GM12878 (cell line): ENCODE data around the gene IQGAP3. TPM values are rescaled to one million over a fixed set of nuclear protein-coding genes. Genes with fewer than 3 reads are reported as not detected.
"Not testable (repeated sequence)": the region's sequence is repeated elsewhere in the genome, so short reads cannot be mapped to it uniquely, and the experiment has no call there.

Experiments used
- ATAC-seq: fragments of 200-7000 bp; cut with Tn5 transposase; 3 replicates; pipeline ENCODE4 v1.9.1; 2020; ENCODE audit warnings: mild to moderate bottlenecking, moderate library complexity
- BruUV-seq: library from RNA; stranded (reverse); fragments of 400-500 nt; replicated peaks from 2 replicates; lab custom pipeline; 2021; lab: Mats Ljungman, UMichigan
- CTCF ChIA-PET: fragments of 300-600 bp; sonication (Branson Sonifier 250); formaldehyde crosslinking; extraction: SDS; loops from one replicate; lab custom pipeline; 2021; ENCODE audit warnings: inconsistent platforms; lab: Yijun Ruan, JAX
- POLR2A ChIA-PET: fragments of 350-600 bp; formaldehyde crosslinking; extraction: SDS; loops from one replicate; lab custom pipeline; 2021; ENCODE audit warnings: inconsistent platforms; lab: Charles Lee
- RAD21 ChIA-PET: fragments of 300-600 bp; sonication (Branson Sonifier 250); formaldehyde crosslinking; loops from one replicate; lab custom pipeline; 2023; ENCODE audit warnings: antibody characterized with exemption; ENCODE audit not compliant: unreplicated experiment; lab: Charles Lee
- SMC1A ChIA-PET: fragments of 300-600 bp; sonication (Branson Sonifier 250); formaldehyde crosslinking; loops from one replicate; lab custom pipeline; 2023; ENCODE audit not compliant: unreplicated experiment, uncharacterized antibody; lab: Charles Lee
- DNase-seq: peaks from one replicate; pipeline ENCODE4 v3.0.0-alpha.2; 2011; ENCODE audit warnings: low read depth, low spot score
- FAIRE-seq: peaks from 3 replicates; lab custom pipeline; 2011; peaks lifted over from hg19 to GRCh38; lab: Jason Lieb, UNC
- H2AFZ ChIP-seq: 2 replicates; pipeline ENCODE4 v1.6.0; 2011; ENCODE audit warnings: low read depth, low read length, control low read depth; ENCODE audit not compliant: control insufficient read depth
- H3K27ac ChIP-seq: 2 replicates; pipeline ENCODE4 v1.5.1; 2011; ENCODE audit warnings: control low read depth; ENCODE audit not compliant: control insufficient read depth, insufficient read depth
- H3K27me3 ChIP-seq, 2 experiments: replicated peaks in 1 of 2; 2 replicates each; pipeline versions ENCODE4 v1.6.0 to v1.6.1; 2011; ENCODE audit warnings: low read length in 1 of 2; ENCODE audit not compliant: control insufficient read depth in 2 of 2, insufficient read depth in 2 of 2
- H3K36me3 ChIP-seq, 2 experiments: 2 replicates each; pipeline ENCODE4 v1.5.1; 2011; ENCODE audit warnings: low read length in 1 of 2; ENCODE audit not compliant: control insufficient read depth in 2 of 2, insufficient read depth in 2 of 2
- H3K4me1 ChIP-seq: 2 replicates; pipeline ENCODE4 v1.6.1; 2011; ENCODE audit warnings: mild to moderate bottlenecking, low read length, moderate library complexity, mixed read lengths; ENCODE audit not compliant: control insufficient read depth, insufficient read depth
- H3K4me2 ChIP-seq: 2 replicates; pipeline ENCODE4 v1.6.0; 2011; ENCODE audit warnings: control low read depth; ENCODE audit not compliant: control insufficient read depth, insufficient read depth
- H3K4me3 ChIP-seq: fragments of 200-600 bp; sonication (generic); 2 replicates; pipeline ENCODE4 v1.5.1; 2016
- H3K79me2 ChIP-seq: 2 replicates; pipeline ENCODE4 v1.6.0; 2011; ENCODE audit warnings: low read length; ENCODE audit not compliant: control insufficient read depth, insufficient read depth
- H3K9ac ChIP-seq: 2 replicates; pipeline ENCODE4 v1.8.0; 2011; ENCODE audit warnings: low read length, control low read depth, mixed read lengths; ENCODE audit not compliant: control insufficient read depth, insufficient read depth
- H3K9me3 ChIP-seq: replicated peaks from 3 replicates; pipeline ENCODE4 v1.5.1; 2011; ENCODE audit warnings: mild to moderate bottlenecking, low read length; ENCODE audit not compliant: control insufficient read depth, insufficient read depth
- H4K20me1 ChIP-seq: 2 replicates; pipeline ENCODE4 v1.6.0; 2011; ENCODE audit not compliant: control insufficient read depth, insufficient read depth
- BCL11A ChIP-seq: IDR thresholded peaks from 2 replicates; pipeline ENCODE4 v1.6.1; 2011; ENCODE audit warnings: low read depth, low read length
- EP300 ChIP-seq, 2 experiments: fragments of 150-350 bp in 1 of 2; IDR thresholded peaks; 2 replicates each; pipeline ENCODE4 v1.6.1; 2011 to 2012; ENCODE audit warnings: low read depth in 2 of 2, low read length in 2 of 2, borderline replicate concordance in 1 of 2, improper control_type of control experiment in 1 of 2, inconsistent platforms in 1 of 2; ENCODE audit not compliant: control insufficient read depth in 1 of 2
- HCFC1 ChIP-seq: fragments of 150-350 bp; IDR thresholded peaks from 2 replicates; pipeline ENCODE4 v1.6.1; 2014; ENCODE audit warnings: low read length
- MEF2B ChIP-seq: fragments of 450-650 bp; IDR thresholded peaks from 2 replicates; pipeline ENCODE4 v1.6.1; 2018; ENCODE audit warnings: mild to moderate bottlenecking, moderate library complexity; ENCODE audit not compliant: partially characterized antibody, poor library complexity, severe bottlenecking
- MXI1 ChIP-seq: fragments of 150-350 bp; IDR thresholded peaks from 2 replicates; pipeline ENCODE4 v1.6.1; 2011; ENCODE audit warnings: low read depth, mild to moderate bottlenecking, inconsistent platforms, low read length, improper control_type of control experiment
- YY1 ChIP-seq: IDR thresholded peaks from 2 replicates; pipeline ENCODE4 v1.6.1; 2011; ENCODE audit warnings: low read depth, mild to moderate bottlenecking, low read length
- WGBS: methylation state at CpG from one replicate; pipeline ENCODE4 v1.1.6; 2016; ENCODE audit warnings: low lambda C conversion rate; ENCODE audit not compliant: insufficient replicate concordance, insufficient coverage; ENCODE audit errors: missing lambda C conversion rate; 5-methylcytosine and 5-hydroxymethylcytosine counted together
- in situ Hi-C: fragments of 300-500 bp; cut with MboI; formaldehyde crosslinking; loops from 9 replicates; pipeline ENCODE4 v1.14.3; 2018; ENCODE audit warnings: mixed read lengths
- intact Hi-C: fragments of 100-400 bp; cut with micrococcal nuclease; formaldehyde crosslinking; loops from one replicate; pipeline ENCODE4 v1.14.2; 2022; ENCODE audit not compliant: unreplicated experiment
- polyA plus RNA-seq, 11 experiments: library from polyadenylated mRNA; depleted of rRNA in 4 of 11; unstranded in 6 of 11; stranded (reverse) in 5 of 11; fragments of >200 nt; fragmentation: Nextera tagmentation in 4 of 11; fragmentation: Illumina TruSeq in 1 of 11; extraction: Ambion mirVana in 4 of 11; extraction: Trizol in 1 of 11; gene quantifications; 1 replicate in 1 of 11; 2 replicates in 10 of 11; pipeline versions ENCODE4 v1.2.1 to v1.2.3, GENCODE V29; 2011 to 2016; ENCODE audit warnings: inconsistent platforms in 2 of 11, missing spikeins in 2 of 11, low read depth in 1 of 11
- total RNA-seq, 4 experiments: library from RNA; depleted of rRNA in 3 of 4; stranded (reverse); fragments of >200 nt in 3 of 4; fragmentation: Illumina TruSeq in 1 of 4; extraction: Trizol in 1 of 4; gene quantifications; 2 replicates each; pipeline versions ENCODE4 v1.2.1 to v1.2.3, GENCODE V29; 2013 to 2021
- TF ChIP-seq, protein P1 (sequence below): fragments of 450-650 bp; IDR thresholded peaks from 2 replicates; pipeline ENCODE4 v1.6.1; 2017; ENCODE audit warnings: mild to moderate bottlenecking, low read depth, inconsistent platforms; ENCODE audit not compliant: poor library complexity, severe bottlenecking
- TF ChIP-seq, protein P2 (sequence below): fragments of 450-650 bp; formaldehyde crosslinking; IDR thresholded peaks from 2 replicates; pipeline ENCODE4 v1.5.0; 2022; ENCODE audit warnings: mild to moderate bottlenecking, missing genetic modification characterization

IQGAP3 gene
- total and polyA plus RNA-seq, 10 of the 15 experiments (the other 5 are each of a cell fraction or from before 2014, with no cell fraction given), result 1.1 to 10.7 (median 7.9) TPM

DNA sequence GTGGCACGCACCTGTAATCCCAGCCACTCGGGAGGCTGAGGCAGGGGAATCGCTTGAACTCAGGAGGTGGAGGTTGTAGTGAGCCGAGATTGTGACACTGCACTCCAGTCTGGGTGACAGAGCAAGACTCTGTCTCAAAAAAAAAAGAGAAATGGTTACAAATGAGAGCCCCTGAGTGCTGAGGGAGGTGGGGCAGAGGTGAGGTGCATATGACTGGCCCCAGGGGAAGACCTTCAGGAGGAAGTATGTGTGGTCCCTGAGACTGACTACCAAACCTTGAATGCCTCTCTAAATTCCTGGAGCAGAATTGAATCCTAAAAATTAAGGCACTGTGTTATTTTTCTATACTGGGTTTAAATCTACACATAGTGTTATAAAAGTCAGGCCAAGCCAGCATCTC lies 35.0 kb upstream of the IQGAP3 start:
- peak; percentile 28 for ATAC-seq
- BruUV-seq, H2AFZ ChIP-seq, FAIRE-seq, H3K27ac ChIP-seq, H3K27me3 ChIP-seq, H3K4me3 ChIP-seq, POLR2A ChIA-PET, H3K36me3 ChIP-seq, H3K4me2 ChIP-seq, H3K9me3 ChIP-seq, H3K4me1 ChIP-seq, H4K20me1 ChIP-seq, DNase-seq, H3K9ac ChIP-seq, H3K79me2 ChIP-seq: not testable (repeated sequence)
- peak; percentile 18 for TF ChIP-seq MEF2B
- WGBS, result 18% methylated on average over 4 of the region's 4 CpGs
- ChIA-PET SMC1A (interaction anchor here (0.9 to 2.1 kb wide), 9 partner anchors 15 to 227 kb away, joined by 3 to 23 read pairs (median 8); partner anchors contain the start of gene NAXE), RAD21 (interaction anchor here (0.8 to 2.1 kb wide), 11 partner anchors 16 to 222 kb away, joined by 3 to 12 read pairs (median 8); partner anchors contain the start of gene NAXE), CTCF (interaction anchor here (0.6 to 2.1 kb wide), 21 partner anchors 9 to 222 kb away, joined by 3 to 40 read pairs (median 11); partner anchors contain the start of genes HAPLN2, IQGAP3, NAXE and TTC24)
- intact Hi-C loops, result loop anchor here (10.0 kb wide), 1 partner anchor 123 kb away; no protein-coding TSS in a partner anchor
- in situ Hi-C loops, result loop anchor here (5.0 to 10.0 kb wide), 2 partner anchors 153 to 220 kb away; no protein-coding TSS in a partner anchor

DNA sequence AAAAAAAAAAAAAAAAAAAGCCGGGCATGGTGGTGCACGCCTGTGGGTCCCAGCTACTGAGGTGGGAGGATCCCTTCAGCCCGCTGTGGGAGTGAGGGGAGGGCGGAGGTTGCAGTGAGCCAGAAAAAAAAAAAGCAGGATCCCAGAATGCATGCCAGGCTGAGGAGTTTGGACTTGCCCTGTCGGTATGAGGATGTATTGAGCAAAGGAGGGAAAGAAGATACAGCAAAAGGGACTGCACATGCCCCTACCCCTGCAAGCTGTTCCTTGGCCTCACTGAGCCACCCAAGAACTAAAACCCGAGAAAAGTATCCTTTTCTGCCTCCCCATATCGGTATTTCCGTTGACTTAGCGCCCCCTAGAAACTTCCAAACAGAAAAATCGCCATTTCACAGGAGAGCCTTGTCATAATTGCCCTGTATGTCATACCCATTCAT lies 30.2 kb upstream of the IQGAP3 start:
- DNase-seq, result no peak
- Histone ChIP-seq H3K9ac (no peak overlapping the region), H4K20me1 (no peaks in the 10 kb centered on the region), H3K79me2 (peaks cover 32% of the 10 kb centered on the region), H3K9me3 (no peaks in the 10 kb centered on the region), H3K4me2 (peak overlapping the region; percentile 49; the same call in 1 of the 2 replicates), H3K27ac (no peak overlapping the region), H3K4me1 (peaks cover 12% of the 10 kb centered on the region), H3K4me3 (peak overlapping the region; percentile 17; the same call in 1 of the 2 replicates), H3K36me3 (peaks cover 6% of the 10 kb centered on the region in 2 experiments; a peak in 3 of 4 replicates), H2AFZ (peak overlapping the region; percentile 64), H3K27me3 (no peaks in the 10 kb centered on the region)
- SMC1A ChIA-PET, result interaction anchor here (0.6 to 7.7 kb wide), 5 partner anchors 11 to 244 kb away, joined by 3 to 47 read pairs (median 4); partner anchors contain the start of gene NAXE
- FAIRE-seq, result no peak
- POLR2A ChIA-PET, result interaction anchor here (0.6 to 4.3 kb wide), 4 partner anchors 11 to 205 kb away, joined by 3 to 39 read pairs (median 8); partner anchors contain the start of gene NAXE
- WGBS, result 42% methylated on average over 9 of the region's 10 CpGs
- in situ Hi-C loops (loop anchor here (10.0 kb wide), 1 partner anchor 148 kb away; no protein-coding TSS in a partner anchor), intact Hi-C loops (loop anchor here (5.0 to 10.0 kb wide), 2 partner anchors 95 to 118 kb away; no protein-coding TSS in a partner anchor)
- CTCF ChIA-PET, result interaction anchor here (0.9 to 5.0 kb wide), 6 partner anchors 10 to 156 kb away, joined by 3 to 49 read pairs (median 8); partner anchors contain the start of gene NAXE
- RAD21 ChIA-PET, result interaction anchor here (0.9 to 3.2 kb wide), 3 partner anchors 11 to 216 kb away, joined by 3 to 18 read pairs (median 18); partner anchors contain the start of gene NAXE
- BruUV-seq, result no TSS peak
- ATAC-seq, result no peak; the same call in 2 of the 3 replicates
- TF ChIP-seq BCL11A (no peak), EP300 (IDR thresholded peaks at IDR 0.05; ENCODE audit: borderline replicate concordance in 1 of 2, control insufficient read depth in 1 of 2, low read depth in 2 of 2, low read length in 2 of 2) (no peak), YY1 (peak; percentile 40; the same call in 1 of the 2 replicates), HCFC1 (no peak), MXI1 (no peak)
- TF ChIP-seq, protein P1, sequence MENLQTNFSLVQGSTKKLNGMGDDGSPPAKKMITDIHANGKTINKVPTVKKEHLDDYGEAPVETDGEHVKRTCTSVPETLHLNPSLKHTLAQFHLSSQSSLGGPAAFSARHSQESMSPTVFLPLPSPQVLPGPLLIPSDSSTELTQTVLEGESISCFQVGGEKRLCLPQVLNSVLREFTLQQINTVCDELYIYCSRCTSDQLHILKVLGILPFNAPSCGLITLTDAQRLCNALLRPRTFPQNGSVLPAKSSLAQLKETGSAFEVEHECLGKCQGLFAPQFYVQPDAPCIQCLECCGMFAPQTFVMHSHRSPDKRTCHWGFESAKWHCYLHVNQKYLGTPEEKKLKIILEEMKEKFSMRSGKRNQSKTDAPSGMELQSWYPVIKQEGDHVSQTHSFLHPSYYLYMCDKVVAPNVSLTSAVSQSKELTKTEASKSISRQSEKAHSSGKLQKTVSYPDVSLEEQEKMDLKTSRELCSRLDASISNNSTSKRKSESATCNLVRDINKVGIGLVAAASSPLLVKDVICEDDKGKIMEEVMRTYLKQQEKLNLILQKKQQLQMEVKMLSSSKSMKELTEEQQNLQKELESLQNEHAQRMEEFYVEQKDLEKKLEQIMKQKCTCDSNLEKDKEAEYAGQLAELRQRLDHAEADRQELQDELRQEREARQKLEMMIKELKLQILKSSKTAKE, result no peak
- TF ChIP-seq, protein P2, sequence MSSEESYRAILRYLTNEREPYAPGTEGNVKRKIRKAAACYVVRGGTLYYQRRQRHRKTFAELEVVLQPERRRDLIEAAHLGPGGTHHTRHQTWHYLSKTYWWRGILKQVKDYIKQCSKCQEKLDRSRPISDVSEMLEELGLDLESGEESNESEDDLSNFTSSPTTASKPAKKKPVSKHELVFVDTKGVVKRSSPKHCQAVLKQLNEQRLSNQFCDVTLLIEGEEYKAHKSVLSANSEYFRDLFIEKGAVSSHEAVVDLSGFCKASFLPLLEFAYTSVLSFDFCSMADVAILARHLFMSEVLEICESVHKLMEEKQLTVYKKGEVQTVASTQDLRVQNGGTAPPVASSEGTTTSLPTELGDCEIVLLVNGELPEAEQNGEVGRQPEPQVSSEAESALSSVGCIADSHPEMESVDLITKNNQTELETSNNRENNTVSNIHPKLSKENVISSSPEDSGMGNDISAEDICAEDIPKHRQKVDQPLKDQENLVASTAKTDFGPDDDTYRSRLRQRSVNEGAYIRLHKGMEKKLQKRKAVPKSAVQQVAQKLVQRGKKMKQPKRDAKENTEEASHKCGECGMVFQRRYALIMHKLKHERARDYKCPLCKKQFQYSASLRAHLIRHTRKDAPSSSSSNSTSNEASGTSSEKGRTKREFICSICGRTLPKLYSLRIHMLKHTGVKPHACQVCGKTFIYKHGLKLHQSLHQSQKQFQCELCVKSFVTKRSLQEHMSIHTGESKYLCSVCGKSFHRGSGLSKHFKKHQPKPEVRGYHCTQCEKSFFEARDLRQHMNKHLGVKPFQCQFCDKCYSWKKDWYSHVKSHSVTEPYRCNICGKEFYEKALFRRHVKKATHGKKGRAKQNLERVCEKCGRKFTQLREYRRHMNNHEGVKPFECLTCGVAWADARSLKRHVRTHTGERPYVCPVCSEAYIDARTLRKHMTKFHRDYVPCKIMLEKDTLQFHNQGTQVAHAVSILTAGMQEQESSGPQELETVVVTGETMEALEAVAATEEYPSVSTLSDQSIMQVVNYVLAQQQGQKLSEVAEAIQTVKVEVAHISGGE, result no peak
